HCT116 (cell line): ENCODE measurements around the gene PKHD1. TPM values are rescaled to one million over a fixed set of nuclear protein-coding genes. Genes with fewer than 3 reads are reported as not detected.

Experiments used
- ATAC-seq: fragments of 200-7000 bp; cut with Tn5 transposase; 2 replicates; pipeline ENCODE4 v1.9.1; 2020; ENCODE audit warnings: mild to moderate bottlenecking, moderate library complexity
- BruUV-seq: library from RNA; stranded (reverse); fragments of 400-500 nt; replicated peaks from 2 replicates; lab custom pipeline; 2021; lab: Mats Ljungman, UMichigan
- CTCF ChIA-PET: fragments of 300-600 bp; sonication (Branson Sonifier 250); formaldehyde crosslinking; loops from one replicate; lab custom pipeline; 2021; ENCODE audit warnings: antibody characterized with exemption; lab: Charles Lee
- POLR2A ChIA-PET: fragments of 300-600, 350-600 bp; sonication (Branson Sonifier 250); formaldehyde crosslinking; loops from one replicate; lab custom pipeline; 2021; ENCODE audit warnings: antibody characterized with exemption; lab: Charles Lee
- RAD21 ChIA-PET, 2 experiments: fragments of 300-600 bp; sonication (Branson Sonifier 250); formaldehyde crosslinking; loops; one replicate each; lab custom pipeline; 2023; ENCODE audit warnings: low total read pairs in 2 of 2; ENCODE audit not compliant: uncharacterized antibody in 2 of 2, unreplicated experiment in 2 of 2, low non-redundant PET in 1 of 2; lab: Charles Lee
- DNase-seq: peaks from one replicate; pipeline ENCODE4 v3.0.0-alpha.2; 2010; ENCODE audit warnings: low read depth, low spot score
- H2AFZ ChIP-seq: fragments of 200-600 bp; shearing (Covaris generic), sonication (generic); 2 replicates; pipeline ENCODE4 v1.6.1; 2017; ENCODE audit warnings: low read depth, mixed run types, mixed read lengths, antibody characterized with exemption, low read length; ENCODE audit not compliant: poor library complexity, severe bottlenecking
- H3K27ac ChIP-seq: 2 replicates; pipeline ENCODE4 v1.5.1; 2012; ENCODE audit warnings: low read depth, low read length
- H3K27me3 ChIP-seq: fragments of 200-600 bp; sonication (generic); 2 replicates; pipeline ENCODE4 v1.6.1; 2016; ENCODE audit warnings: mixed run types, low read length, mixed read lengths; ENCODE audit not compliant: insufficient read depth
- H3K36me3 ChIP-seq, 2 experiments: fragments of 200-500 bp in 1 of 2; fragments of 200-600 bp in 1 of 2; sonication (Bioruptor generic) in 1 of 2; sonication (generic) in 1 of 2; 2 replicates each; pipeline versions ENCODE4 v1.5.1 to v1.6.1; 2014 to 2016; ENCODE audit warnings: low read length in 2 of 2, inconsistent platforms in 1 of 2, mixed read lengths in 1 of 2, mixed run types in 1 of 2; ENCODE audit not compliant: insufficient read depth in 2 of 2, control insufficient read depth in 1 of 2
- H3K4me1 ChIP-seq, 2 experiments: fragments of 200-600 bp in 1 of 2; sonication (generic) in 1 of 2; 2 replicates each; pipeline versions ENCODE4 v1.5.1 to v1.6.1; 2012 to 2017; ENCODE audit warnings: low read length in 2 of 2, inconsistent platforms in 1 of 2, mild to moderate bottlenecking in 1 of 2, mixed read lengths in 1 of 2, mixed run types in 1 of 2, moderate library complexity in 1 of 2; ENCODE audit not compliant: insufficient read depth in 2 of 2, control insufficient read depth in 1 of 2
- H3K4me2 ChIP-seq: fragments of 200-600 bp; sonication (generic); 2 replicates; pipeline ENCODE4 v1.6.1; 2017; ENCODE audit warnings: mixed run types, low read length, mixed read lengths
- H3K4me3 ChIP-seq, 2 experiments: fragments of 200-600 bp in 1 of 2; sonication (generic) in 1 of 2; replicated peaks in 1 of 2; 2 replicates each; pipeline ENCODE4 v1.5.1; 2011 to 2016; ENCODE audit warnings: low read length in 2 of 2, control low read depth in 1 of 2, low read depth in 1 of 2, mild to moderate bottlenecking in 1 of 2, mixed read lengths in 1 of 2, mixed run types in 1 of 2
- H3K79me2 ChIP-seq: fragments of 200-600 bp; sonication (generic); 2 replicates; pipeline ENCODE4 v1.6.1; 2017; ENCODE audit warnings: mild to moderate bottlenecking, mixed run types, low read length, moderate library complexity, mixed read lengths; ENCODE audit not compliant: insufficient read depth
- H3K9ac ChIP-seq: fragments of 200-600 bp; sonication (generic); 2 replicates; pipeline ENCODE4 v1.6.1; 2016; ENCODE audit warnings: low read length, mixed read lengths
- H3K9me2 ChIP-seq: fragments of 200-600 bp; sonication (generic), shearing (Covaris generic); 2 replicates; pipeline ENCODE4 v1.6.1; 2017; ENCODE audit warnings: mixed run types, mild to moderate bottlenecking, moderate library complexity; ENCODE audit not compliant: insufficient read depth
- H3K9me3 ChIP-seq, 2 experiments: fragments of 200-500 bp in 1 of 2; fragments of 200-600 bp in 1 of 2; sonication (Bioruptor generic) in 1 of 2; sonication (generic) in 1 of 2; 2 replicates each; pipeline ENCODE4 v1.6.1; 2014 to 2017; ENCODE audit warnings: low read length in 2 of 2, mixed read lengths in 2 of 2, inconsistent platforms in 1 of 2, low read depth in 1 of 2, mild to moderate bottlenecking in 1 of 2, mixed run types in 1 of 2, moderate library complexity in 1 of 2; ENCODE audit not compliant: control insufficient read depth in 1 of 2, insufficient read depth in 1 of 2
- H4K20me1 ChIP-seq: fragments of 200-600 bp; sonication (generic), shearing (Covaris generic); 2 replicates; pipeline ENCODE4 v1.6.1; 2017; ENCODE audit warnings: mixed run types, mild to moderate bottlenecking, moderate library complexity; ENCODE audit not compliant: insufficient read depth
- CBX3 ChIP-seq: IDR thresholded peaks from 2 replicates; pipeline ENCODE4 v1.6.1; 2012; ENCODE audit warnings: low read depth
- CTCF ChIP-seq, 3 experiments: fragments of 200-600 bp in 1 of 3; sonication (generic) in 1 of 3; IDR thresholded peaks in 2 of 3; conservative IDR thresholded peaks in 1 of 3; 2 replicates each; pipeline ENCODE4 v1.5.1; 2012 to 2017; ENCODE audit warnings: low read depth in 2 of 3, low read length in 2 of 3, antibody characterized with exemption in 1 of 3, borderline replicate concordance in 1 of 3, control low read depth in 1 of 3, mild to moderate bottlenecking in 1 of 3, mixed read lengths in 1 of 3, mixed run types in 1 of 3, moderate library complexity in 1 of 3; ENCODE audit not compliant: insufficient read depth in 1 of 3
- EGR1 ChIP-seq: IDR thresholded peaks from 2 replicates; pipeline ENCODE4 v1.6.1; 2012; ENCODE audit warnings: low read depth
- POLR2AphosphoS5 ChIP-seq: IDR thresholded peaks from 2 replicates; pipeline ENCODE4 v1.6.1; 2011; ENCODE audit warnings: mild to moderate bottlenecking, low read depth, low read length, moderate library complexity
- RAD21 ChIP-seq: IDR thresholded peaks from 2 replicates; pipeline ENCODE4 v1.6.1; 2012; ENCODE audit warnings: low read depth, mild to moderate bottlenecking
- SRF ChIP-seq: IDR thresholded peaks from 2 replicates; pipeline ENCODE4 v1.6.1; 2012; ENCODE audit warnings: low read depth
- TCF7L2 ChIP-seq: IDR thresholded peaks from 2 replicates; pipeline ENCODE4 v1.7.0; 2011; ENCODE audit warnings: borderline replicate concordance, inconsistent platforms; ENCODE audit not compliant: insufficient read depth, insufficient read length; ENCODE audit errors: extremely low read depth
- ZBTB33 ChIP-seq: IDR thresholded peaks from 2 replicates; pipeline ENCODE4 v1.6.1; 2011; ENCODE audit warnings: mild to moderate bottlenecking, low read length, moderate library complexity; ENCODE audit not compliant: insufficient replicate concordance; ENCODE audit errors: extremely low read depth
- ZNF274 ChIP-seq: fragments of 200-500 bp; sonication (Bioruptor generic); IDR thresholded peaks from 2 replicates; pipeline ENCODE4 v1.6.1; 2014; ENCODE audit warnings: mild to moderate bottlenecking, low read depth, low read length, inconsistent platforms
- intact Hi-C: fragments of 100-400 bp; cut with micrococcal nuclease; formaldehyde crosslinking; loops from 2 replicates; pipeline ENCODE4 v1.10.0; 2022
- total RNA-seq: library from RNA; stranded (reverse); gene quantifications from one replicate; pipeline ENCODE4 v1.2.1, GENCODE V29; 2021; ENCODE audit not compliant: unreplicated experiment

Gene PKHD1
- total RNA-seq, 1 experiment from 2014 or later = not detected

GRCh38 chr6:51855310-51856082, 231.9 kb downstream of the PKHD1 start:
- intact Hi-C loops = loop anchor here (1.0 to 10.0 kb wide), 3 partner anchors 105 to 1041 kb away; partner anchors contain the start of gene TFAP2B
- H3K79me2 ChIP-seq = no peaks in the 10 kb centered on the region
- H4K20me1 ChIP-seq = no peaks in the 10 kb centered on the region
- peak; percentile 41 for DNase-seq
- H3K4me1 ChIP-seq = no peaks in the 10 kb centered on the region
- TF ChIP-seq CTCF (IDR thresholded peaks at IDR 0.05 in 2 of 3, conservative IDR thresholded peaks at IDR 0.05 in 1 of 3; ENCODE audit: borderline replicate concordance in 1 of 3, insufficient read depth in 1 of 3, low read depth in 2 of 3, low read length in 2 of 3) (peak; percentile 34 to 81 (median 63); a peak in 4 of 6 replicates), CBX3 (no peak), ZNF274 (no peak), RAD21 (peak; percentile 39; the same call in 1 of the 2 replicates), TCF7L2 (no peak), ZBTB33 (no peak), EGR1 (no peak), POLR2AphosphoS5 (no peak), SRF (no peak)
- TF ChIP-seq, all 23 proteins: peak for 2
- no peak overlapping the region for H3K4me2 ChIP-seq
- peak; percentile 73 for ATAC-seq
- no peaks in the 10 kb centered on the region for H3K36me3 ChIP-seq
- no peak overlapping the region for H3K27ac ChIP-seq
- RAD21 ChIA-PET = no interaction called here
- no peaks in the 10 kb centered on the region for H3K9me2 ChIP-seq
- H3K27me3 ChIP-seq = no peaks in the 10 kb centered on the region
- no peak overlapping the region for H3K4me3 ChIP-seq
- no peaks in the 10 kb centered on the region for H3K9me3 ChIP-seq
- POLR2A ChIA-PET = no interaction called here
- BruUV-seq = no TSS peak
- CTCF ChIA-PET = interaction anchor here (0.8 to 2.0 kb wide), 2 partner anchors 111 to 194 kb away, joined by 3 to 11 read pairs; no protein-coding TSS in a partner anchor
- no peak overlapping the region for H2AFZ ChIP-seq
- no peak overlapping the region for H3K9ac ChIP-seq
